ENCODE data around the gene BMPR2. TPM values are rescaled to one million over a fixed set of nuclear protein-coding genes. Genes with fewer than 3 reads are reported as not detected.

BMPR2 gene
- polyA plus RNA-seq, 1 donor (not counting 4 experiments of a cell fraction or from before 2014, with no cell fraction given): 31.9 TPM

GRCh38 chr2:202423139-202423538 is 47.0 kb downstream of the BMPR2 start:
- FAIRE-seq: no peak

GRCh38 chr2:202425036-202425435 is 48.9 kb downstream of the BMPR2 start:
- Histone ChIP-seq H3K79me2 (ENCODE audit: control insufficient read depth, insufficient read depth, low read length) (peaks cover 28% of the 10 kb centered on the region), H3K9me1 (ENCODE audit: control insufficient read depth, extremely low read depth, insufficient read depth, low read length) (no peaks in the 10 kb centered on the region), H3K27me3 (ENCODE audit: control insufficient read depth, extremely low read depth, insufficient read depth, low read length) (no peaks in the 10 kb centered on the region), H4K20me1 (ENCODE audit: control insufficient read depth, extremely low read depth, insufficient read depth, low read length) (no peaks in the 10 kb centered on the region), H3K36me3 (ENCODE audit: control insufficient read depth in 2 of 2, extremely low read depth in 1 of 2, insufficient read depth in 2 of 2, low read length in 2 of 2) (no peaks in the 10 kb centered on the region), H3K4me2 (ENCODE audit: control insufficient read depth, extremely low read depth, insufficient read depth, low read depth, low read length) (no peak overlapping the region), H2AFZ (ENCODE audit: control insufficient read depth, low read length) (no peak overlapping the region), H3K4me3 (ENCODE audit: control insufficient read depth in 2 of 3, extremely low read depth in 1 of 3, insufficient read depth in 2 of 3, low read depth in 1 of 3, low read length in 3 of 3) (no peak overlapping the region), H3K4me1 (ENCODE audit: control insufficient read depth, extremely low read depth, insufficient read depth, low read length) (no peaks in the 10 kb centered on the region), H3K9me3 (ENCODE audit: control insufficient read depth, low read depth, low read length) (no peaks in the 10 kb centered on the region), H3K27ac (ENCODE audit: control insufficient read depth, insufficient read depth, low read length) (no peak overlapping the region), H3K9ac (ENCODE audit: control insufficient read depth, extremely low read depth, insufficient read depth, low read length) (no peak overlapping the region)
- TF ChIP-seq CTCF (optimal IDR thresholded peaks at IDR 0.05 in 1 of 3, IDR thresholded peaks at IDR 0.05 in 1 of 3, conservative IDR thresholded peaks at IDR 0.05 in 1 of 3; ENCODE audit: extremely low read depth in 1 of 3, insufficient read depth in 2 of 3, low read length in 3 of 3) (no peak), EZH2 (IDR thresholded peaks at IDR 0.05; ENCODE audit: low read length) (no peak)
- no peak for FAIRE-seq
- dilution Hi-C loops (cut with MboI; ENCODE audit: extremely low pct_ligation_motif_present, low sequenced_read_pairs): no loop called here
- DNase-seq (ENCODE audit: low read depth, low spot score): no peak

More at GRCh38 chr2:202423139-202423538, 47.0 kb downstream of the BMPR2 start:
- no peaks in the 10 kb centered on the region for H4K20me1 ChIP-seq (ENCODE audit: control insufficient read depth, extremely low read depth, insufficient read depth, low read length)
- H2AFZ ChIP-seq (ENCODE audit: control insufficient read depth, low read length): no peak overlapping the region
- no peak overlapping the region for H3K9ac ChIP-seq (ENCODE audit: control insufficient read depth, extremely low read depth, insufficient read depth, low read length)
- H3K4me1 ChIP-seq (ENCODE audit: control insufficient read depth, extremely low read depth, insufficient read depth, low read length): no peaks in the 10 kb centered on the region
- no peaks in the 10 kb centered on the region for H3K36me3 ChIP-seq (ENCODE audit: control insufficient read depth in 2 of 2, extremely low read depth in 1 of 2, insufficient read depth in 2 of 2, low read length in 2 of 2)
- no peaks in the 10 kb centered on the region for H3K9me3 ChIP-seq (ENCODE audit: control insufficient read depth, low read depth, low read length)
- dilution Hi-C loops (cut with MboI; ENCODE audit: extremely low pct_ligation_motif_present, low sequenced_read_pairs): no loop called here
- H3K4me3 ChIP-seq (ENCODE audit: control insufficient read depth in 2 of 3, extremely low read depth in 1 of 3, insufficient read depth in 2 of 3, low read depth in 1 of 3, low read length in 3 of 3): no peak overlapping the region
- DNase-seq (ENCODE audit: low read depth, low spot score): no peak
- no peaks in the 10 kb centered on the region for H3K27me3 ChIP-seq (ENCODE audit: control insufficient read depth, extremely low read depth, insufficient read depth, low read length)
- H3K27ac ChIP-seq (ENCODE audit: control insufficient read depth, insufficient read depth, low read length): no peak overlapping the region
- no peak overlapping the region for H3K4me2 ChIP-seq (ENCODE audit: control insufficient read depth, extremely low read depth, insufficient read depth, low read depth, low read length)
- TF ChIP-seq CTCF (optimal IDR thresholded peaks at IDR 0.05 in 1 of 3, IDR thresholded peaks at IDR 0.05 in 1 of 3, conservative IDR thresholded peaks at IDR 0.05 in 1 of 3; ENCODE audit: extremely low read depth in 1 of 3, insufficient read depth in 2 of 3, low read length in 3 of 3) (no peak), EZH2 (IDR thresholded peaks at IDR 0.05; ENCODE audit: low read length) (no peak)
- H3K9me1 ChIP-seq (ENCODE audit: control insufficient read depth, extremely low read depth, insufficient read depth, low read length): no peaks in the 10 kb centered on the region
- peaks cover 25% of the 10 kb centered on the region for H3K79me2 ChIP-seq (ENCODE audit: control insufficient read depth, insufficient read depth, low read length)

Measured in keratinocyte (primary cell).